ENCODE measurements around the gene DNLZ.

DNLZ gene

DNA sequence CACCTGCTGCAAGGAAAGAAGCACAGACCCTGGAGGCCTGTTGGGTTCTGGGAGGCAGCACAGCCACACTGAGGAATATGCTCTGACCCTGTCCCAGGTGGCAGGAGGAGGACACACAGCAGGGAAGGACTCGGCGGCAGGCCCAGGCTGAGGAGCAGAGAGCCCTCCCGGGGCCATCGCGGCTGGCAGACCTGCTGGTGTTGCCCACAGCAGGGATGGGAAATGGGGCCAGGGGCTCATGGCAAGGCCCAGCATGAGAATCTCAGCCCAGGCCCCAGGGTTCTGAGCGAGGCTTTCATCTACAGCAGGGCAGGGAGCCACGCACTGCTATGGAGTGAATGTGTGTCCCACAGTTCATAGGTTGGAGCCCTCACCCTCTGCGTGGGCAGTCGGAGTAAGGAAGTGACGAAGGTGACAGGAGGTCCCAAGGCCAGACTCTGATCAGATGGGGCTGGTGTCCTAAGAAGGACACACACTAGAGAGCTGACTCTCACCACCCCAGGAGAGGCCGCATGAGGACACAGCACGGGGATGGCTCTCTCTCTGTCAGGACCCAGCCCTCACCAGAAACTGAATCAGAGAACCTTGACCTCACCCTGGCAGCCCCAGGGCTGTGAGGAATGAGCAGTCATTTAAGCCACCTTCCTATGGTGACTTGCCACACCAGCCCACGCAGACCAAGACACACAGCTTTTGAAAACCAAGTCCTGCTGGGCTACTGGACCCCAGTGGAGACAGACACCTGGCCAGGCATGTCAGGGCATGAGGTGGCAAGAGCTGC is 46.5 kb downstream of the DNLZ start:
- Histone ChIP-seq H3K4me3 (ENCODE audit: low read depth, low read length) (no peak overlapping the region), H3K9me3 (ENCODE audit: control insufficient read depth, insufficient read depth, low read depth, low read length) (no peaks in the 10 kb centered on the region), H3K36me3 (ENCODE audit: control insufficient read depth in 2 of 2, insufficient read depth in 1 of 2, low read length in 2 of 2) (no peaks in the 10 kb centered on the region), H3K4me1 (ENCODE audit: control insufficient read depth, insufficient read depth, low read length) (no peaks in the 10 kb centered on the region), H3K27ac (ENCODE audit: extremely low read depth, low read depth, low read length) (no peak overlapping the region)
- CTCF ChIA-PET, result interaction anchor here (0.6 kb wide), 1 partner anchor 82 kb away, joined by 4 read pairs; no protein-coding TSS in a partner anchor
- TF ChIP-seq EGR2 (tag by site-specific recombination; IDR thresholded peaks at IDR 0.05; ENCODE audit: low read depth), result no peak
- TF ChIP-seq, protein P1, sequence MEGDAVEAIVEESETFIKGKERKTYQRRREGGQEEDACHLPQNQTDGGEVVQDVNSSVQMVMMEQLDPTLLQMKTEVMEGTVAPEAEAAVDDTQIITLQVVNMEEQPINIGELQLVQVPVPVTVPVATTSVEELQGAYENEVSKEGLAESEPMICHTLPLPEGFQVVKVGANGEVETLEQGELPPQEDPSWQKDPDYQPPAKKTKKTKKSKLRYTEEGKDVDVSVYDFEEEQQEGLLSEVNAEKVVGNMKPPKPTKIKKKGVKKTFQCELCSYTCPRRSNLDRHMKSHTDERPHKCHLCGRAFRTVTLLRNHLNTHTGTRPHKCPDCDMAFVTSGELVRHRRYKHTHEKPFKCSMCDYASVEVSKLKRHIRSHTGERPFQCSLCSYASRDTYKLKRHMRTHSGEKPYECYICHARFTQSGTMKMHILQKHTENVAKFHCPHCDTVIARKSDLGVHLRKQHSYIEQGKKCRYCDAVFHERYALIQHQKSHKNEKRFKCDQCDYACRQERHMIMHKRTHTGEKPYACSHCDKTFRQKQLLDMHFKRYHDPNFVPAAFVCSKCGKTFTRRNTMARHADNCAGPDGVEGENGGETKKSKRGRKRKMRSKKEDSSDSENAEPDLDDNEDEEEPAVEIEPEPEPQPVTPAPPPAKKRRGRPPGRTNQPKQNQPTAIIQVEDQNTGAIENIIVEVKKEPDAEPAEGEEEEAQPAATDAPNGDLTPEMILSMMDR (tag by site-specific recombination; IDR thresholded peaks at IDR 0.05), result no peak
- TF ChIP-seq ZIC2 (tag by site-specific recombination; IDR thresholded peaks at IDR 0.05), result peak; percentile 99
- TF ChIP-seq ZNF184 (tag by site-specific recombination; IDR thresholded peaks at IDR 0.05), result no peak
- TF ChIP-seq, protein P2, sequence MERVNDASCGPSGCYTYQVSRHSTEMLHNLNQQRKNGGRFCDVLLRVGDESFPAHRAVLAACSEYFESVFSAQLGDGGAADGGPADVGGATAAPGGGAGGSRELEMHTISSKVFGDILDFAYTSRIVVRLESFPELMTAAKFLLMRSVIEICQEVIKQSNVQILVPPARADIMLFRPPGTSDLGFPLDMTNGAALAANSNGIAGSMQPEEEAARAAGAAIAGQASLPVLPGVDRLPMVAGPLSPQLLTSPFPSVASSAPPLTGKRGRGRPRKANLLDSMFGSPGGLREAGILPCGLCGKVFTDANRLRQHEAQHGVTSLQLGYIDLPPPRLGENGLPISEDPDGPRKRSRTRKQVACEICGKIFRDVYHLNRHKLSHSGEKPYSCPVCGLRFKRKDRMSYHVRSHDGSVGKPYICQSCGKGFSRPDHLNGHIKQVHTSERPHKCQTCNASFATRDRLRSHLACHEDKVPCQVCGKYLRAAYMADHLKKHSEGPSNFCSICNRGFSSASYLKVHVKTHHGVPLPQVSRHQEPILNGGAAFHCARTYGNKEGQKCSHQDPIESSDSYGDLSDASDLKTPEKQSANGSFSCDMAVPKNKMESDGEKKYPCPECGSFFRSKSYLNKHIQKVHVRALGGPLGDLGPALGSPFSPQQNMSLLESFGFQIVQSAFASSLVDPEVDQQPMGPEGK (tag by site-specific recombination; IDR thresholded peaks at IDR 0.05), result no peak
- TF ChIP-seq, protein P3, sequence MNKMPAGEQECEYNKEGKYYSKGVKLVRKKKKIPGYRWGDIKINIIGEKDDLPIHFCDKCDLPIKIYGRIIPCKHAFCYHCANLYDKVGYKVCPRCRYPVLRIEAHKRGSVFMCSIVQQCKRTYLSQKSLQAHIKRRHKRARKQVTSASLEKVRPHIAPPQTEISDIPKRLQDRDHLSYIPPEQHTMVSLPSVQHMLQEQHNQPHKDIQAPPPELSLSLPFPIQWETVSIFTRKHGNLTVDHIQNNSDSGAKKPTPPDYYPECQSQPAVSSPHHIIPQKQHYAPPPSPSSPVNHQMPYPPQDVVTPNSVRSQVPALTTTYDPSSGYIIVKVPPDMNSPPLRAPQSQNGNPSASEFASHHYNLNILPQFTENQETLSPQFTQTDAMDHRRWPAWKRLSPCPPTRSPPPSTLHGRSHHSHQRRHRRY (tag by site-specific recombination; IDR thresholded peaks at IDR 0.05), result no peak
- TF ChIP-seq, protein P4, sequence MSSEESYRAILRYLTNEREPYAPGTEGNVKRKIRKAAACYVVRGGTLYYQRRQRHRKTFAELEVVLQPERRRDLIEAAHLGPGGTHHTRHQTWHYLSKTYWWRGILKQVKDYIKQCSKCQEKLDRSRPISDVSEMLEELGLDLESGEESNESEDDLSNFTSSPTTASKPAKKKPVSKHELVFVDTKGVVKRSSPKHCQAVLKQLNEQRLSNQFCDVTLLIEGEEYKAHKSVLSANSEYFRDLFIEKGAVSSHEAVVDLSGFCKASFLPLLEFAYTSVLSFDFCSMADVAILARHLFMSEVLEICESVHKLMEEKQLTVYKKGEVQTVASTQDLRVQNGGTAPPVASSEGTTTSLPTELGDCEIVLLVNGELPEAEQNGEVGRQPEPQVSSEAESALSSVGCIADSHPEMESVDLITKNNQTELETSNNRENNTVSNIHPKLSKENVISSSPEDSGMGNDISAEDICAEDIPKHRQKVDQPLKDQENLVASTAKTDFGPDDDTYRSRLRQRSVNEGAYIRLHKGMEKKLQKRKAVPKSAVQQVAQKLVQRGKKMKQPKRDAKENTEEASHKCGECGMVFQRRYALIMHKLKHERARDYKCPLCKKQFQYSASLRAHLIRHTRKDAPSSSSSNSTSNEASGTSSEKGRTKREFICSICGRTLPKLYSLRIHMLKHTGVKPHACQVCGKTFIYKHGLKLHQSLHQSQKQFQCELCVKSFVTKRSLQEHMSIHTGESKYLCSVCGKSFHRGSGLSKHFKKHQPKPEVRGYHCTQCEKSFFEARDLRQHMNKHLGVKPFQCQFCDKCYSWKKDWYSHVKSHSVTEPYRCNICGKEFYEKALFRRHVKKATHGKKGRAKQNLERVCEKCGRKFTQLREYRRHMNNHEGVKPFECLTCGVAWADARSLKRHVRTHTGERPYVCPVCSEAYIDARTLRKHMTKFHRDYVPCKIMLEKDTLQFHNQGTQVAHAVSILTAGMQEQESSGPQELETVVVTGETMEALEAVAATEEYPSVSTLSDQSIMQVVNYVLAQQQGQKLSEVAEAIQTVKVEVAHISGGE (tag by site-specific recombination; conservative IDR thresholded peaks at IDR 0.05; ENCODE audit: low read depth), result no peak
- POLR2A ChIA-PET, result no interaction called here

DNA sequence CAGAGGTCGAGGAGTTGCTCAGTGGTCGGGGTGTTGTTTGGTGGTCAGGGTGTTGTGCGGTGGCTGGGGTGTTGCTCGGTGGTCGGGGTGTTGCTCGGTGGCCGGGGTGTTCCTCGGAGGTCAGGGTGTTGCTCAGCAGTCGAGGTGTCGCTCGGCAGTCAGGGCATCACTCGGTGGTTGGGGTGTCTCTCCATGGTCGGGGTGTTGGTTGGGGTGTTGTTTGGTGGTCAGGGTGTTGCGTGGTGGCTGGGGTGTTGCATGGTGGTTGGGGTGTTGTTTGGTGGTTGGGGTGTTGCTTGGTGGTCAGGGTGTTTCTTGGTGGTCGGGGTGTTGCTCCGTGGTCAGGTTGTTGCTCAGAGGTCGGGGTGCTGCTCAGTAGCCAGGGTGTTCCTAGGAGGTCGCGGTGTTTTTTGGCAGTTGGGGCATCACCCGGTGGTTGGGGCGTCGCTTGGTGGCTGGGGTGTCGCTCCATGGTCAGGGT is 47.2 kb downstream of the DNLZ start:
- Histone ChIP-seq H3K9me3 (ENCODE audit: control insufficient read depth, insufficient read depth, low read depth, low read length) (no peaks in the 10 kb centered on the region), H3K27ac (ENCODE audit: extremely low read depth, low read depth, low read length) (no peak overlapping the region), H3K4me1 (ENCODE audit: control insufficient read depth, insufficient read depth, low read length) (no peaks in the 10 kb centered on the region), H3K36me3 (ENCODE audit: control insufficient read depth in 2 of 2, insufficient read depth in 1 of 2, low read length in 2 of 2) (no peaks in the 10 kb centered on the region), H3K4me3 (ENCODE audit: low read depth, low read length) (no peak overlapping the region)
- ChIA-PET CTCF (interaction anchor here (0.7 kb wide), 1 partner anchor 24 kb away, joined by 3 read pairs; no protein-coding TSS in a partner anchor), POLR2A (no interaction called here)
- TF ChIP-seq KLF7 (tag by site-specific recombination; IDR thresholded peaks at IDR 0.05; ENCODE audit: borderline replicate concordance) (no peak), ZFP69B (tag by site-specific recombination; IDR thresholded peaks at IDR 0.05) (no peak), KLF1 (tag by site-specific recombination; IDR thresholded peaks at IDR 0.05) (0 out of 2 replicates have a peak, but pooled peaks have one; percentile 23), ZNF140 (tag by site-specific recombination; IDR thresholded peaks at IDR 0.05) (no peak), BCL11B (tag by site-specific recombination; IDR thresholded peaks at IDR 0.05; ENCODE audit: low read depth) (no peak), ZNF658 (tag by site-specific recombination; IDR thresholded peaks at IDR 0.05) (no peak), ZNF248 (tag by site-specific recombination; IDR thresholded peaks at IDR 0.05) (no peak; the same call in 1 of the 2 replicates), ZNF843 (tag by site-specific recombination; IDR thresholded peaks at IDR 0.05) (no peak), SETDB1 (IDR thresholded peaks at IDR 0.05; ENCODE audit: insufficient read length, low read length) (no peak), ZNF473 (tag by site-specific recombination; IDR thresholded peaks at IDR 0.05) (no peak)
- TF ChIP-seq, protein P5, sequence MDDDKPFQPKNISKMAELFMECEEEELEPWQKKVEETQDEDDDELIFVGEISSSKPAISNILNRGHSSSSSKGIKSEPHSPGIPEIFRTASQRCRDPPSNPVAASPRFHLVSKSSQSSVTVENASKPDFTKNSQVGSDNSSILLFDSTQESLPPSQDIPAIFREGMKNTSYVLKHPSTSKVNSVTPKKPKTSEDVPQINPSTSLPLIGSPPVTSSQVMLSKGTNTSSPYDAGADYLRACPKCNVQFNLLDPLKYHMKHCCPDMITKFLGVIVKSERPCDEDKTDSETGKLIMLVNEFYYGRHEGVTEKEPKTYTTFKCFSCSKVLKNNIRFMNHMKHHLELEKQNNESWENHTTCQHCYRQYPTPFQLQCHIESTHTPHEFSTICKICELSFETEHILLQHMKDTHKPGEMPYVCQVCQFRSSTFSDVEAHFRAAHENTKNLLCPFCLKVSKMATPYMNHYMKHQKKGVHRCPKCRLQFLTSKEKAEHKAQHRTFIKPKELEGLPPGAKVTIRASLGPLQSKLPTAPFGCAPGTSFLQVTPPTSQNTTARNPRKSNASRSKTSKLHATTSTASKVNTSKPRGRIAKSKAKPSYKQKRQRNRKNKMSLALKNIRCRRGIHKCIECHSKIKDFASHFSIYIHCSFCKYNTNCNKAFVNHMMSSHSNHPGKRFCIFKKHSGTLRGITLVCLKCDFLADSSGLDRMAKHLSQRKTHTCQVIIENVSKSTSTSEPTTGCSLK (tag by site-specific recombination; IDR thresholded peaks at IDR 0.05), result no peak
- TF ChIP-seq, protein P6, sequence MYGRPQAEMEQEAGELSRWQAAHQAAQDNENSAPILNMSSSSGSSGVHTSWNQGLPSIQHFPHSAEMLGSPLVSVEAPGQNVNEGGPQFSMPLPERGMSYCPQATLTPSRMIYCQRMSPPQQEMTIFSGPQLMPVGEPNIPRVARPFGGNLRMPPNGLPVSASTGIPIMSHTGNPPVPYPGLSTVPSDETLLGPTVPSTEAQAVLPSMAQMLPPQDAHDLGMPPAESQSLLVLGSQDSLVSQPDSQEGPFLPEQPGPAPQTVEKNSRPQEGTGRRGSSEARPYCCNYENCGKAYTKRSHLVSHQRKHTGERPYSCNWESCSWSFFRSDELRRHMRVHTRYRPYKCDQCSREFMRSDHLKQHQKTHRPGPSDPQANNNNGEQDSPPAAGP (tag by site-specific recombination; IDR thresholded peaks at IDR 0.05), result no peak
